ENCODE results near the gene SLC35E3. TPM values are rescaled to one million over a fixed set of nuclear protein-coding genes. Genes with fewer than 3 reads are reported as not detected.

The SLC35E3 gene
- total RNA-seq, 1 donor from 2014 or later, result 14.6 TPM

- Histone ChIP-seq H3K4me2 (ENCODE audit: low read length) (no peak overlapping the region), H3K27me3 (ENCODE audit: insufficient read depth, low read length) (no peaks in the 10 kb centered on the region), H3K36me3 (ENCODE audit: insufficient read depth, low read length) (peaks cover 25% of the 10 kb centered on the region), H3K79me2 (ENCODE audit: insufficient read depth, low read length) (no peaks in the 10 kb centered on the region), H4K20me1 (ENCODE audit: insufficient read depth, low read length) (no peaks in the 10 kb centered on the region), H3K4me3 (ENCODE audit: insufficient read depth, low read depth, low read length) (no peak overlapping the region), H3K9me3 (ENCODE audit: insufficient read depth, low read depth, low read length) (no peaks in the 10 kb centered on the region), H3K9ac (ENCODE audit: low read length) (no peak overlapping the region), H2AFZ (ENCODE audit: low read depth, low read length) (no peak overlapping the region), H3K27ac (ENCODE audit: low read depth, low read length) (no peak overlapping the region), H3K4me1 (ENCODE audit: insufficient read depth, low read length) (no peaks in the 10 kb centered on the region)
- H3K9me3 Mint-ChIP-seq (ENCODE audit: unreplicated experiment), result no peaks in the 10 kb centered on the region
- H3K27ac Mint-ChIP-seq (ENCODE audit: unreplicated experiment), result no peak overlapping the region
- no peak overlapping the region for H3K4me3 Mint-ChIP-seq (ENCODE audit: unreplicated experiment)
- DNase-seq (ENCODE audit: low read depth), result no peak
- no peaks in the 10 kb centered on the region for H3K4me1 Mint-ChIP-seq (ENCODE audit: low read depth, unreplicated experiment)
- TF ChIP-seq CTCF (IDR thresholded peaks at IDR 0.05; ENCODE audit: insufficient read depth, low read depth, low read length) (no peak), EZH2 (IDR thresholded peaks at IDR 0.05; ENCODE audit: insufficient read depth, low read length) (no peak)
- FAIRE-seq, result no peak
- no peaks in the 10 kb centered on the region for H3K27me3 Mint-ChIP-seq (ENCODE audit: low read depth, unreplicated experiment)
- peaks cover 17% of the 10 kb centered on the region for H3K36me3 Mint-ChIP-seq (ENCODE audit: low read depth, unreplicated experiment)
These were observed 16.1 kb downstream of the SLC35E3 start for GRCh38 chr12:68761901-68762630.

- no peaks in the 10 kb centered on the region for H3K4me1 ChIP-seq (ENCODE audit: insufficient read depth, low read length)
- TF ChIP-seq CTCF (IDR thresholded peaks at IDR 0.05; ENCODE audit: insufficient read depth, low read depth, low read length) (no peak), EZH2 (IDR thresholded peaks at IDR 0.05; ENCODE audit: insufficient read depth, low read length) (no peak)
- no peak overlapping the region for H3K4me2 ChIP-seq (ENCODE audit: low read length)
- no peak overlapping the region for H3K27ac Mint-ChIP-seq (ENCODE audit: unreplicated experiment)
- H3K4me3 ChIP-seq (ENCODE audit: insufficient read depth, low read depth, low read length), result no peak overlapping the region
- H3K79me2 ChIP-seq (ENCODE audit: insufficient read depth, low read length), result no peaks in the 10 kb centered on the region
- no peaks in the 10 kb centered on the region for H3K9me3 Mint-ChIP-seq (ENCODE audit: unreplicated experiment)
- no peaks in the 10 kb centered on the region for H3K27me3 Mint-ChIP-seq (ENCODE audit: low read depth, unreplicated experiment)
- peaks cover 22% of the 10 kb centered on the region for H3K36me3 ChIP-seq (ENCODE audit: insufficient read depth, low read length)
- H3K27ac ChIP-seq (ENCODE audit: low read depth, low read length), result no peak overlapping the region
- no peak overlapping the region for H3K4me3 Mint-ChIP-seq (ENCODE audit: unreplicated experiment)
- H4K20me1 ChIP-seq (ENCODE audit: insufficient read depth, low read length), result no peaks in the 10 kb centered on the region
- no peak overlapping the region for H2AFZ ChIP-seq (ENCODE audit: low read depth, low read length)
- no peaks in the 10 kb centered on the region for H3K4me1 Mint-ChIP-seq (ENCODE audit: low read depth, unreplicated experiment)
- DNase-seq (ENCODE audit: low read depth) (no peak), FAIRE-seq (no peak)
- H3K36me3 Mint-ChIP-seq (ENCODE audit: low read depth, unreplicated experiment), result peaks cover 15% of the 10 kb centered on the region
- no peaks in the 10 kb centered on the region for H3K27me3 ChIP-seq (ENCODE audit: insufficient read depth, low read length)
- no peak overlapping the region for H3K9ac ChIP-seq (ENCODE audit: low read length)
- H3K9me3 ChIP-seq (ENCODE audit: insufficient read depth, low read depth, low read length), result no peaks in the 10 kb centered on the region
These were observed 16.7 kb downstream of the SLC35E3 start for GRCh38 chr12:68762691-68763090.

- no peak for FAIRE-seq
These were observed 19.7 kb downstream of the SLC35E3 start for GRCh38 chr12:68765696-68766095.

More at GRCh38 chr12:68765696-68766095, 19.7 kb downstream of the SLC35E3 start:
- no peak overlapping the region for H2AFZ ChIP-seq (ENCODE audit: low read depth, low read length)
- no peaks in the 10 kb centered on the region for H3K27me3 ChIP-seq (ENCODE audit: insufficient read depth, low read length)
- no peak overlapping the region for H3K4me3 Mint-ChIP-seq (ENCODE audit: unreplicated experiment)
- H3K4me3 ChIP-seq (ENCODE audit: insufficient read depth, low read depth, low read length), result no peak overlapping the region
- H3K36me3 Mint-ChIP-seq (ENCODE audit: low read depth, unreplicated experiment), result peaks cover 15% of the 10 kb centered on the region
- H3K79me2 ChIP-seq (ENCODE audit: insufficient read depth, low read length), result no peaks in the 10 kb centered on the region
- no peaks in the 10 kb centered on the region for H3K9me3 Mint-ChIP-seq (ENCODE audit: unreplicated experiment)
- TF ChIP-seq CTCF (IDR thresholded peaks at IDR 0.05; ENCODE audit: insufficient read depth, low read depth, low read length) (no peak), EZH2 (IDR thresholded peaks at IDR 0.05; ENCODE audit: insufficient read depth, low read length) (no peak)
- H3K4me2 ChIP-seq (ENCODE audit: low read length), result no peak overlapping the region
- H3K36me3 ChIP-seq (ENCODE audit: insufficient read depth, low read length), result peaks cover 10% of the 10 kb centered on the region
- H3K27ac ChIP-seq (ENCODE audit: low read depth, low read length), result no peak overlapping the region
- H3K4me1 ChIP-seq (ENCODE audit: insufficient read depth, low read length), result no peaks in the 10 kb centered on the region
- H3K27me3 Mint-ChIP-seq (ENCODE audit: low read depth, unreplicated experiment), result no peaks in the 10 kb centered on the region
- H3K9me3 ChIP-seq (ENCODE audit: insufficient read depth, low read depth, low read length), result no peaks in the 10 kb centered on the region
- H3K27ac Mint-ChIP-seq (ENCODE audit: unreplicated experiment), result no peak overlapping the region
- H4K20me1 ChIP-seq (ENCODE audit: insufficient read depth, low read length), result no peaks in the 10 kb centered on the region
- H3K9ac ChIP-seq (ENCODE audit: low read length), result no peak overlapping the region
- DNase-seq (ENCODE audit: low read depth), result no peak
- H3K4me1 Mint-ChIP-seq (ENCODE audit: low read depth, unreplicated experiment), result no peaks in the 10 kb centered on the region
